ENCODE measurements around the gene KLHL9. TPM values are rescaled to one million over a fixed set of nuclear protein-coding genes. Genes with fewer than 3 reads are reported as not detected.

Gene KLHL9
- total and polyA plus RNA-seq, 8 donors: 4.1 to 35.7 (median 9.6) TPM

DNA sequence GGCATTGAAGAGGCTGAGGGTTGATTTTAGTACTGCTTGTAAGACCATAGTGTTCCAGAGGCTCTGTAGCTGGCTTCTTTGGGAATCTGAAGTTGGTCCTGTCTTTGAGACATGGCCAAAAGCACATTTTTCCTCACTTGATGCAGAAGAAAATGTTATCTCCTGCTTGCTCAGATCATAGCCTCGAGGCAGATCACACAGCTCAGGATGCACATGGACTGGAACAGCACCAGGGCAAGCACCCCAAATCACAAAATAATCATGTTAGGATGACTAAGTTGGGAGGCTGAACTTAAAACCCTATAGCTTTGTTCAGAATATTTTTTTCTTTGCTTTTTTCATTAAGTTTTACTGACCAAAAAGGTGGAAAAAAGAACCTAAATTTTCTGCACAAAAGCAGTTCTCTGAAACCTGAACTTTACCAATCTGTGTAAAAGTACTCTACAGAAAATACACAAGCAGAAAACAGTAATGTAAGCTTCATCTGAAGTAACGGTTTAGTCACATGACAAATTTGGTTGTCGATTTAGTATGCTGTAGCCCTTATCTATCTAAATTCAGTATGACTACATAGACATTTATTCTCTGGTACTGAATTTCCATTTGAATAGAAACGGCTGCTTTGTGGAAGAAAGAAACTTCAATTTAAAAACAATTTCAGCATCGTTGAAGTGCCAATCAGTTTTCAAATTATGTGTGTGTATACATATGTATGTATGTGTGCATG lies 3.4 kb downstream of the KLHL9 start:
- H3K4me1 ChIP-seq: peaks cover 26 to 80% (median 56%) of the 10 kb centered on the region in 4 donors
- H3K27me3 ChIP-seq: no peaks in the 10 kb centered on the region
- no peak for TF ChIP-seq EP300 (IDR thresholded peaks at IDR 0.05)
- no peak overlapping the region for H3K27ac ChIP-seq
- intact Hi-C loops (cut with DNase I; ENCODE audit: low total_unique reads): no loop called here
- H3K4me3 ChIP-seq: peak overlapping the region in 1 of 4 donors; percentile 15
- peaks cover 0 to 10% (median 0%) of the 10 kb centered on the region in 4 donors for H3K36me3 ChIP-seq
- H3K9me3 ChIP-seq: no peaks in the 10 kb centered on the region
- DNase-seq: no peak
- 36 to 54% (median 39%) methylated on average over 5 of the region's 5 CpGs for WGBS, 5 donors

DNA sequence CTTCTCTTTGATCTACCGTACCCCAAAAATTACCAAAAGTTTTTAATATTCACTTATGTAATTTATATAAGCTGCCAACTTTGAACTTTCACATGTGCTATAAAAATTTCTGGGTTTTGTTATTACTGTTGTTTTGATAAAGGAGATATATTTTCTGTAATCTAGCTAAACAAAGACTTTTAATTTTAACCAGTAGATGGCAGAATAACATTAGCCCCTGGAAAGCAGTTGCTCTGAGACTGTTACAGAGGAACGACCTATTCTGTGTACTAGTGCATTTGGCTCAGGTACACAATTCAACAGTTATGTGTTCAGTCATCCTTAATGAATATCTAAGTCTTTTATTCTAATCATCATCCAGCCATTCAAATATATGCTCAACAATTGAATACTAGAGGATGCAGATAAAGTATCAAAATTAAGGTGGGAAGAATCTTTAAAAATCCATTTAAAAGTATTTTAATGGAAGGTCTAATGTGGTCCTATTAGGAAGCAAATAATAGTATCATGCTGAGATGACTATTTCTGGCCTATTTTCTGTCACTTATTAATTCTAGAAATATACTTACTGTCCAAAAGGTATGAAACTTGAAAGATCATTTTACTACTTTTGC lies 8.6 kb downstream of the KLHL9 start:
- 33 to 43% (median 40%) methylated on average over 2 of the region's 2 CpGs for WGBS, 5 donors
- no peak for TF ChIP-seq POLR2A (IDR thresholded peaks at IDR 0.05)
- TF ChIP-seq, protein P1, sequence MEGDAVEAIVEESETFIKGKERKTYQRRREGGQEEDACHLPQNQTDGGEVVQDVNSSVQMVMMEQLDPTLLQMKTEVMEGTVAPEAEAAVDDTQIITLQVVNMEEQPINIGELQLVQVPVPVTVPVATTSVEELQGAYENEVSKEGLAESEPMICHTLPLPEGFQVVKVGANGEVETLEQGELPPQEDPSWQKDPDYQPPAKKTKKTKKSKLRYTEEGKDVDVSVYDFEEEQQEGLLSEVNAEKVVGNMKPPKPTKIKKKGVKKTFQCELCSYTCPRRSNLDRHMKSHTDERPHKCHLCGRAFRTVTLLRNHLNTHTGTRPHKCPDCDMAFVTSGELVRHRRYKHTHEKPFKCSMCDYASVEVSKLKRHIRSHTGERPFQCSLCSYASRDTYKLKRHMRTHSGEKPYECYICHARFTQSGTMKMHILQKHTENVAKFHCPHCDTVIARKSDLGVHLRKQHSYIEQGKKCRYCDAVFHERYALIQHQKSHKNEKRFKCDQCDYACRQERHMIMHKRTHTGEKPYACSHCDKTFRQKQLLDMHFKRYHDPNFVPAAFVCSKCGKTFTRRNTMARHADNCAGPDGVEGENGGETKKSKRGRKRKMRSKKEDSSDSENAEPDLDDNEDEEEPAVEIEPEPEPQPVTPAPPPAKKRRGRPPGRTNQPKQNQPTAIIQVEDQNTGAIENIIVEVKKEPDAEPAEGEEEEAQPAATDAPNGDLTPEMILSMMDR (IDR thresholded peaks at IDR 0.05): peak in 4 of 7 experiments; percentile 31 to 52 (median 50)

DNA sequence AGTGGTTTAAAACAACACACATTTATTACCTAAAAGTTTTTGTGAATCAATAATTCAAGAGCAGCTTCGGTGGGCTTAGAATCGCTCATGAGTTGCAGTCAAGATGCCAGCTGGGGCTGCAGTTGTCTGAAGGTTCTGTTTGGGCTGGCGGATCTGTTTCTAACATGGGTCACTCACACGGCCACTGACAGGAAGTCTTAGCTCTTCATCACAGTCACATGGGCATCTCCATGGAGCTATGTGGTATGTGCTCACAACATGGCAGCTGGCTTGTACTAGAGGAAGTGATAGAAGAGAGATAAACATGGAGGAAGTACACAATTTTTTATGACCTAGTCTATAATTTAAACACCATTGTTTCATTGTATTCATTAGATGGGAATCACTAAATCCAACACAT lies 11.2 kb downstream of the KLHL9 start:
- Histone ChIP-seq H3K27ac (no peak overlapping the region), H3K9me3 (no peaks in the 10 kb centered on the region), H3K36me3 (peaks cover 0 to 37% (median 31%) of the 10 kb centered on the region in 4 donors), H3K4me3 (no peak overlapping the region), H3K4me1 (peaks cover 0 to 37% (median 15%) of the 10 kb centered on the region in 4 donors), H3K27me3 (no peaks in the 10 kb centered on the region)
- intact Hi-C loops (cut with DNase I; ENCODE audit: low total_unique reads): loop anchor here (10.0 kb wide), 1 partner anchor 71 kb away; no protein-coding TSS in a partner anchor
- no peak for DNase-seq
- 77 to 88% (median 83%) methylated on average over 4 of the region's 4 CpGs for WGBS, 5 donors
- TF ChIP-seq EP300 (IDR thresholded peaks at IDR 0.05) (no peak), POLR2A (IDR thresholded peaks at IDR 0.05) (no peak)

More for the DNA sequence above, 8.6 kb downstream of the KLHL9 start:
- H3K4me1 ChIP-seq: peaks cover 5 to 63% (median 34%) of the 10 kb centered on the region in 4 donors
- H3K4me3 ChIP-seq: no peak overlapping the region
- no peaks in the 10 kb centered on the region for H3K9me3 ChIP-seq
- H3K27ac ChIP-seq: no peak overlapping the region
- DNase-seq: peak in 1 of 2 donors; percentile 66
- no peaks in the 10 kb centered on the region for H3K27me3 ChIP-seq
- intact Hi-C loops (cut with DNase I; ENCODE audit: low total_unique reads): loop anchor here (10.0 kb wide), 1 partner anchor 68 kb away; no protein-coding TSS in a partner anchor
- H3K36me3 ChIP-seq: peaks cover 0 to 32% (median 27%) of the 10 kb centered on the region in 4 donors

DNA sequence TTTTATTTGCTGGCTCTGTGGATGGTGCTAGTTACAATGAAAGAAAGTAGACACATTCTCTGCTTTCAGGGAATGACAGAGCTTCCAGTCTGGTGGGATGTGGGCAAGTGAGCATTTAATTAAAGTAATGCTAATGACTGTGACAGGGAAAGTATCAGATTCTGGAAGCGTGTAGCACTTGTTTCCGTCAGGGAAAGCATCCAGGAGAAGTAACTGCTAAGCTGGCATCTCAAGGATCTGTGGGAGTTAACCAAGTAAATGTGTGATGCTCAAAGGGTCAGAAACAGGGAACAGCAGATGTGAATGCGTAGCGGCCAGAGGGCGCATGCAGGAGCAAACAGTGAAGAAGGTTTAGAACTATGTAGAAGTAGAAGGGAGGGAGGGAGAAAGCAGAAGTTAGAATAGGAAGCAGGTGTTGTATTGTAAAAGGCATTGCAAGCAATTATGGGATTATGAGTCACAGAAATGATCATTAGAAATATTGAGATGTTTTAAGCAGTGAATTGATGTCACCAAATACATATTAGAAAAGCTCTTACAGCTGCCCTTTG lies 12.2 kb downstream of the KLHL9 start:
- H3K27me3 ChIP-seq: no peaks in the 10 kb centered on the region
- TF ChIP-seq POLR2A (IDR thresholded peaks at IDR 0.05) (no peak), POLR2AphosphoS5 (IDR thresholded peaks at IDR 0.05) (no peak)
- TF ChIP-seq, protein P1 (IDR thresholded peaks at IDR 0.05): no peak

DNA sequence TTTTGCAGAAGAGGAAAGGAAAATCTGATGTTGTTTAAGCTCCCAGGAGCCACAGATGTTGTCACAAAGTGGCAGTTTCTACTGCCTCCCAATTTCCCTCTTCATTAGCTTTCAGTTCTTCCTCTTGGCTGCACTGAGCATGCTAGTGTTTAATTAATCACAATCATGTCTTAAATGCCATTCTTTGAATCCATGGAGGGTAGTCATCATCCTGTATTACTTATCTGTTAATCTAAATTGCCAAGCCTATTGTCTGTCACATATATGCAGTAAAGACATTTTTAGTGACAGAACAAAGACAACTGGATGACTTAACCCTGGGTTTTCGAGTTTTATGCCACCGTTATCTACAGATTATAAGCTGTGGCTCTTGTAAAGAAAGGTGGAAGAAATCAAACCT lies 14.7 kb downstream of the KLHL9 start:
- Histone ChIP-seq H3K36me3 (peaks cover 0 to 37% (median 31%) of the 10 kb centered on the region in 4 donors), H3K27ac (no peak overlapping the region), H3K9me3 (no peaks in the 10 kb centered on the region), H3K4me1 (peaks cover 0 to 17% (median 6%) of the 10 kb centered on the region in 4 donors), H3K27me3 (no peaks in the 10 kb centered on the region), H3K4me3 (no peak overlapping the region)
- no peak for DNase-seq
- intact Hi-C loops (cut with DNase I; ENCODE audit: low total_unique reads): loop anchor here (10.0 kb wide), 1 partner anchor 74 kb away; no protein-coding TSS in a partner anchor
- 56 to 70% (median 61%) methylated on average over 2 of the region's 2 CpGs for WGBS, 5 donors
- TF ChIP-seq EP300 (IDR thresholded peaks at IDR 0.05) (no peak), POLR2AphosphoS5 (IDR thresholded peaks at IDR 0.05) (no peak), POLR2A (IDR thresholded peaks at IDR 0.05) (no peak)
- TF ChIP-seq, protein P1 (IDR thresholded peaks at IDR 0.05): no peak

More for the DNA sequence above, 12.2 kb downstream of the KLHL9 start:
- Histone ChIP-seq H3K27ac (no peak overlapping the region), H3K36me3 (peaks cover 0 to 37% (median 31%) of the 10 kb centered on the region in 4 donors), H3K4me1 (peaks cover 0 to 33% (median 14%) of the 10 kb centered on the region in 4 donors), H3K4me3 (no peak overlapping the region), H3K9me3 (no peaks in the 10 kb centered on the region)
- intact Hi-C loops (cut with DNase I; ENCODE audit: low total_unique reads): loop anchor here (10.0 kb wide), 1 partner anchor 72 kb away; no protein-coding TSS in a partner anchor
- no peak for DNase-seq
- WGBS, 5 donors: 87 to 94% (median 91%) methylated on average over 5 of the region's 5 CpGs

Data from stomach (tissue), 9 donors.